Cardiac muscle cell (in vitro differentiated cells and primary cell): Measurements from ENCODE around the gene RBPJL. TPM values are rescaled to one million over a fixed set of nuclear protein-coding genes. Genes with fewer than 3 reads are reported as not detected.

Source experiments
- DNase-seq, 2 donors: peaks; one replicate each; pipeline versions ENCODE4 v3.0.0 to v3.0.0-alpha.2; 2010 to 2017; ENCODE audit warnings: low read depth in 1 of 2, low spot score in 1 of 2
- H3K27ac ChIP-seq: fragments of 200-600 bp; sonication (generic); 2 replicates; pipeline ENCODE4 v1.5.1; 2016
- H3K27me3 ChIP-seq: fragments of 200-600 bp; sonication (generic); 2 replicates; pipeline ENCODE4 v1.6.0; 2016; ENCODE audit warnings: control low read depth
- H3K36me3 ChIP-seq: fragments of 200-600 bp; sonication (generic); 2 replicates; pipeline ENCODE4 v1.5.1; 2016; ENCODE audit warnings: control low read depth
- H3K4me1 ChIP-seq: fragments of 200-600 bp; sonication (generic); 2 replicates; pipeline ENCODE4 v1.8.1; 2017; ENCODE audit warnings: low read depth, mild to moderate bottlenecking, mixed run types
- H3K4me3 ChIP-seq: fragments of 200-600 bp; sonication (generic); 2 replicates; pipeline ENCODE4 v1.5.1; 2016; ENCODE audit warnings: mild to moderate bottlenecking
- H3K9me3 ChIP-seq: fragments of 200-600 bp; sonication (generic); 2 replicates; pipeline ENCODE4 v1.5.1; 2017; ENCODE audit warnings: low read depth, mild to moderate bottlenecking, control low read depth
- polyA plus RNA-seq: library from polyadenylated mRNA; unstranded; fragments of >200 nt; fragmentation: Nextera tagmentation; extraction: Ambion mirVana; gene quantifications from 2 replicates; pipeline ENCODE4 v1.2.1, GENCODE V29; 2016
- total RNA-seq: library from RNA; depleted of rRNA; stranded (reverse); fragments of >200 nt; gene quantifications from 2 replicates; pipeline ENCODE4 v1.2.3, GENCODE V29; 2016
- TF ChIP-seq, protein P1 (sequence below): IDR thresholded peaks from 2 replicates; pipeline ENCODE4 v1.5.1; 2012; ENCODE audit warnings: low read depth, mild to moderate bottlenecking, low read length

RBPJL gene
- total and polyA plus RNA-seq, 2 experiments from 2014 or later = not detected

GRCh38 chr20:45325371-45325770 is 18.7 kb downstream of the RBPJL start:
- H3K9me3 ChIP-seq = no peaks in the 10 kb centered on the region
- H3K27ac ChIP-seq = peak overlapping the region; percentile 76
- H3K4me3 ChIP-seq = no peak overlapping the region
- H3K27me3 ChIP-seq = no peaks in the 10 kb centered on the region
- peaks cover 4% of the 10 kb centered on the region for H3K4me1 ChIP-seq
- peaks cover 10% of the 10 kb centered on the region for H3K36me3 ChIP-seq
- no peak for DNase-seq
- TF ChIP-seq, protein P1, sequence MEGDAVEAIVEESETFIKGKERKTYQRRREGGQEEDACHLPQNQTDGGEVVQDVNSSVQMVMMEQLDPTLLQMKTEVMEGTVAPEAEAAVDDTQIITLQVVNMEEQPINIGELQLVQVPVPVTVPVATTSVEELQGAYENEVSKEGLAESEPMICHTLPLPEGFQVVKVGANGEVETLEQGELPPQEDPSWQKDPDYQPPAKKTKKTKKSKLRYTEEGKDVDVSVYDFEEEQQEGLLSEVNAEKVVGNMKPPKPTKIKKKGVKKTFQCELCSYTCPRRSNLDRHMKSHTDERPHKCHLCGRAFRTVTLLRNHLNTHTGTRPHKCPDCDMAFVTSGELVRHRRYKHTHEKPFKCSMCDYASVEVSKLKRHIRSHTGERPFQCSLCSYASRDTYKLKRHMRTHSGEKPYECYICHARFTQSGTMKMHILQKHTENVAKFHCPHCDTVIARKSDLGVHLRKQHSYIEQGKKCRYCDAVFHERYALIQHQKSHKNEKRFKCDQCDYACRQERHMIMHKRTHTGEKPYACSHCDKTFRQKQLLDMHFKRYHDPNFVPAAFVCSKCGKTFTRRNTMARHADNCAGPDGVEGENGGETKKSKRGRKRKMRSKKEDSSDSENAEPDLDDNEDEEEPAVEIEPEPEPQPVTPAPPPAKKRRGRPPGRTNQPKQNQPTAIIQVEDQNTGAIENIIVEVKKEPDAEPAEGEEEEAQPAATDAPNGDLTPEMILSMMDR = no peak

DNA sequence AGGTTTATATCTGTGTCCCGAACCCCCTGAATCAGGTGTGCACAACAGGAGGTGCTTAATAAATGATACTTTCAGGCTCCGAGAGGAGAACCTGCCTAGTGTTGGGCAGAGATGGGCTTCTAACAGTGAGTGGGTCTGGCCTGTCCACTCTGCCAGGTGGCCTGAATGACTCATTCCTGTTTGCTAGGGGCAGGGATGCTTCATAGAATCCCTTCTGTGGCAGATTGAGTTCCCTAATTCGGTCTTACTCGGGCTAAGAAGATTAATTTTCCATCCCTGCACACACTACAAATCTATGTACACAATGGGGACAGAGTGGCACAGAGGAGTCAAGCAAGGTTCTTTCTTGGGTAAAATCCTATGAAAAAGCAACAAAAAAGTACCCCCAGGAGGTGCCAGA is 21.8 kb downstream of the RBPJL start:
- no peak overlapping the region for H3K27ac ChIP-seq
- no peaks in the 10 kb centered on the region for H3K27me3 ChIP-seq
- TF ChIP-seq, protein P1 = no peak
- no peaks in the 10 kb centered on the region for H3K9me3 ChIP-seq
- no peak overlapping the region for H3K4me3 ChIP-seq
- peaks cover 21% of the 10 kb centered on the region for H3K36me3 ChIP-seq
- no peak for DNase-seq
- peaks cover 4% of the 10 kb centered on the region for H3K4me1 ChIP-seq

DNA sequence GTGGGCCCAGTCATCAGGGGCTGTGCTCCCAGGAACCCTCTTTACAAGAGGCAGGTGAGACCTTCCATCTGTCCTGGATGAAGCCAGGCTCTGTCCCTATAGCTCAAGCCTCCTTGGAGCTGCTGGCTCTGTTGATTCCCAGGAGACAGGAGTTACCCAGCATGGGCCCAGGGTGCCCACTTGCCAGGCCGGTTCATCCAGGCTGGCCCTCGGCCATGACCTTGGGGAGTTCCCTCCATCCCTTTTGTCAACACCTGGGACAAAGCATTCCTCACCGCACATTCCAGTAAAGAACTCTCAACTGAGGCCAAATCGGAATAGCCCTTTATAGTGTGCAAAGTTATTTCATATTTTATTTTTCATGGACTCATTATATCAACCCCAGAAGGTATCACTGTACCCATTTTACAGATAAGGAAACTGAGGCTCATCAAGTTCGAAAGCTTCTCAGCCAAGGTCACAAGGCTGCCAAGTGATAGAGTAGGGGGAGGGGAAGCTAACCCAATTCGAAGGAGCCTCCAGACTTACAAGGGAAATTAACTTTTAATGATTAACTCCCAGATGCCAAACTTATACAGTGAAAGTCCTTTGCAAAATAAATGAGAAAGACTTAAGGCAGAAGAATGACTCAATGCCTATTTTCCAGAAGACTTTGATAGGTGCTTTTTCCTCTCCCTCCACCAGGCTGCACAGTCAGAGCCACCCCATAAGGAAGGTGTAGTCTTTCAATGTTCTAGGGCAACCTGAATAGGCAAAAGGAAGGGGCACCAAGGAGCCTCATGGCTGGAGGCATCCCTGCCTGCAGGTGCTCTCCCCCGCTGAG is 23.1 kb downstream of the RBPJL start:
- no peaks in the 10 kb centered on the region for H3K27me3 ChIP-seq
- TF ChIP-seq, protein P1 = no peak
- DNase-seq = no peak
- H3K36me3 ChIP-seq = peaks cover 25% of the 10 kb centered on the region
- no peak overlapping the region for H3K27ac ChIP-seq
- H3K4me1 ChIP-seq = peaks cover 4% of the 10 kb centered on the region
- no peak overlapping the region for H3K4me3 ChIP-seq
- H3K9me3 ChIP-seq = no peaks in the 10 kb centered on the region

- peaks cover 2% of the 10 kb centered on the region for H3K4me1 ChIP-seq
- no peak overlapping the region for H3K4me3 ChIP-seq
- H3K27ac ChIP-seq = no peak overlapping the region
- no peak for DNase-seq
- peaks cover 27% of the 10 kb centered on the region for H3K36me3 ChIP-seq
- TF ChIP-seq, protein P1 = no peak
- H3K27me3 ChIP-seq = no peaks in the 10 kb centered on the region
- H3K9me3 ChIP-seq = no peaks in the 10 kb centered on the region
Observed at GRCh38 chr20:45330476-45330875, 23.8 kb downstream of the RBPJL start.

DNA sequence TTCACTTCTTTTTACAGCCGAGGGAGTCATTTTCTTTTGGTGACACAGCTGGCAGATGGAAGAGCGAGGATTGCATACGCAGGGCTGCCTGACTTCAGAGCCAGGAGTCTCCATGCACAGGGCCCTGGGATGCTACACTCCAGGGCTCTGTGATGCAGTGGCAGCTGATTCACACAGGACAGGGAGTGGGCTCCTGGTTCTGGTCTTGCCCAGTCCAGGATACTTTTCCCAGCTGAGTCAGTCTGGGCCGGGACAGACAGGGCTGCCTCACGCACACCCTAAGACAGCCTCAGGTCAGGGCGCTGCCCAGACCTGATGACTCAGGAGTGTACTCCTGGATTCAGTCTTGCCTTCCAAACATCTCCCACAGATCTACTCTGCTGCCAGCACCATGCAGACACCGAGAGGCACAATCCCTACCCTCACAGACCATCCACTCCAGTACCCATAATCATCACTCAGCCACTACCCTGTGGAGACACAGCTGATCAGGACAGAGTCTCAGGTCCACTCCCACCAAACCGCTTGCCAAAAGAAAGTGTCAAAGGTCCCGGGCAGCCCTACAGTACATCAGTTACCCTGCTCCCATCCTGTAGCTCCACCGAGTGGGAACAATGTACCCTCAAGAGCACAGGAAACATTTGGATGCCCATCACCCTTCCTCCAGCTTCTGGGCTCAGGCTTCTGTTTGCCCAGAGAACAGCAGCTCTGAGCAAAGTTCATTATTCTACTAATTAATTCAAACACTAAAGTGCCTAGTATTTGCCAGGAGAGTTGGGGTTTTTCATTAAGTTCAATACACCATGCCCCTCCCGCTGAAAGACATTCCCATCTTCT is 30.1 kb downstream of the RBPJL start:
- Histone ChIP-seq H3K27ac (peak overlapping the region; percentile 98), H3K4me1 (peaks cover 38% of the 10 kb centered on the region)
- TF ChIP-seq, protein P1 = no peak

More for the DNA sequence above, 30.1 kb downstream of the RBPJL start:
- Histone ChIP-seq H3K27me3 (no peaks in the 10 kb centered on the region), H3K9me3 (no peaks in the 10 kb centered on the region), H3K4me3 (no peak overlapping the region), H3K36me3 (peaks cover 13% of the 10 kb centered on the region)
- peak in 1 of 2 donors; percentile 50 for DNase-seq
